ENCODE measurements around the gene RNF145.
"Not testable (repeated sequence)": the region's sequence is repeated elsewhere in the genome, so short reads cannot be mapped to it uniquely, and the experiment has no call there.

The RNF145 gene

GRCh38 chr5:159209438-159210209 lies at the start of gene RNF145:
RNF145 (minus strand) TSS chr5:159209553; CDS start chr5:159203617, 5,936 bp downstream.
- peak; percentile 98 for DNase-seq

GRCh38 chr5:159258361-159258760 lies 49.0 kb upstream of the RNF145 start:
- no peak for DNase-seq

- DNase-seq, result no peak
These were observed 48.4 kb upstream of the RNF145 start for GRCh38 chr5:159257629-159258283.

- no peak for DNase-seq
These were observed 47.7 kb upstream of the RNF145 start for GRCh38 chr5:159257007-159257406.

GRCh38 chr5:159252195-159252594 lies 42.8 kb upstream of the RNF145 start:
- no peak for DNase-seq

- DNase-seq, result no peak
These were observed 39.8 kb upstream of the RNF145 start for GRCh38 chr5:159249158-159249557.

- DNase-seq, result no peak
These were observed 35.5 kb upstream of the RNF145 start for GRCh38 chr5:159244890-159245289.

- DNase-seq, result no peak
These were observed 34.8 kb upstream of the RNF145 start for GRCh38 chr5:159244163-159244562.

- no peak for DNase-seq
These were observed 34.0 kb upstream of the RNF145 start for GRCh38 chr5:159243385-159243784.

- DNase-seq, result no peak
These were observed 33.3 kb upstream of the RNF145 start for GRCh38 chr5:159242656-159243055.

- DNase-seq, result no peak
These were observed 32.7 kb upstream of the RNF145 start for GRCh38 chr5:159241946-159242552.

- DNase-seq, result no peak
These were observed 31.0 kb upstream of the RNF145 start for GRCh38 chr5:159240301-159240870.

GRCh38 chr5:159235871-159236520 lies 26.6 kb upstream of the RNF145 start:
- DNase-seq, result not testable (repeated sequence)

- DNase-seq, result no peak
These were observed 21.8 kb upstream of the RNF145 start for GRCh38 chr5:159231167-159231566.

- DNase-seq, result no peak
These were observed 21.3 kb upstream of the RNF145 start for GRCh38 chr5:159230657-159231056.

GRCh38 chr5:159228097-159228496 lies 18.7 kb upstream of the RNF145 start:
- DNase-seq, result not testable (repeated sequence)

GRCh38 chr5:159227452-159227851 lies 18.1 kb upstream of the RNF145 start:
- no peak for DNase-seq

- DNase-seq, result no peak
These were observed 17.1 kb upstream of the RNF145 start for GRCh38 chr5:159226451-159226850.

GRCh38 chr5:159224471-159224870 lies 15.1 kb upstream of the RNF145 start:
- DNase-seq, result no peak

- DNase-seq, result no peak
These were observed 14.1 kb upstream of the RNF145 start for GRCh38 chr5:159223469-159223868.

- no peak for DNase-seq
These were observed 10.9 kb upstream of the RNF145 start for GRCh38 chr5:159220206-159220605.

- no peak for DNase-seq
These were observed 9.3 kb upstream of the RNF145 start for GRCh38 chr5:159218595-159219023.

- no peak for DNase-seq
These were observed 7.9 kb upstream of the RNF145 start for GRCh38 chr5:159217236-159217635.

Data from activated CD8-positive, alpha-beta memory T cell treated with anti-CD3 and anti-CD28 coated beads, Interleukin-2, amount 50 U/mL, for 4 hours (primary cell).